ENCODE data around the gene MRC2. TPM values are rescaled to one million over a fixed set of nuclear protein-coding genes. Genes with fewer than 3 reads are reported as not detected.

The MRC2 gene
- total RNA-seq, 1 experiment from 2014 or later, result 34.3 TPM

DNA sequence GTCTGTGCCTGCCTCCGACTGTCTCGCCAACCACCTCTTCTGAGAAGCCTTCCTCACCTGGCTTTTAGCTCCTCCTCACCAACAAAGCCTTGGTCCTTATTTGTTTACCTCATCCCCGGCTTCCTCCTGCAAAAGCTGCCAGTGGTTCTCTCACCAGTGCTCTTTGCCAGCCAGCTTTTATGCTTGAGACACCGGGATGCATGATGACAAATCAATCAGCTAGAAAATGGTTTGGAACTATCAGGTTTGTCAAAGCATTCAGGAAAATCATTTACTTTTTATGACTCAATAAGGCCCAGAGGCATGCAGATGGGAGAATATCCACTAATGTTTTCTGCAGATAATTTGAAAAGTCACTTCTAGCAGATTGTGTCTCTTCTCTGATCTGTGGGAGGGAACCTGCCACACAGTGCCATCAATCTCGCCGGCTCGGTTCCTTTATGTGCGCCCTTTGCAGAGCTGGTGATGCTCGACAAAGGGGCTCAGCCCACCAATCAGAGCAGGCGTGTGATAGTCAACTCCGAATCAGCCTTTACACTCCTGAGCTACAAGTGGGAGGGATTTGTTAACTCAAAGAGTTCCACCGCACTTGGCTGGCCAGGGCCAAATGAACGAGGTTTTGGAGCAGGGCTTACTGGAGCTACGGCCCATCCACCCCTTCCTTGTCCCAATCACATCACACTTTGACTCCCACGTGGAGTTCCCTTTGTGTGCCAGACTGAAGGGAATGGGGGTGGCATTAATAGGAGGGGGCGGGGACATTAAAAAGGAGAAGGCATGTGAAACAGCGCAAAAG, 85.8 kb downstream of the MRC2 start:
- Histone ChIP-seq H3K27ac (ENCODE audit: low read depth, low read length, poor library complexity, severe bottlenecking) (no peak overlapping the region), H3K27me3 (replicated peaks; ENCODE audit: insufficient read depth, low read depth, low read length, poor library complexity) (no peaks in the 10 kb centered on the region), H3K9me3 (ENCODE audit: low read depth, low read length, poor library complexity, severe bottlenecking) (peaks cover 5% of the 10 kb centered on the region), H3K4me3 (ENCODE audit: low read depth, low read length, poor library complexity, severe bottlenecking) (no peak overlapping the region), H3K36me3 (ENCODE audit: insufficient read depth, low read length, poor library complexity, severe bottlenecking) (no peaks in the 10 kb centered on the region), H3K4me1 (ENCODE audit: insufficient read depth, low read length, poor library complexity, severe bottlenecking) (no peaks in the 10 kb centered on the region)
- ChIA-PET CTCF (no interaction called here), POLR2A (ENCODE audit: low non-redundant PET) (interaction anchor here (0.5 kb wide), 1 partner anchor 20 kb away, joined by 16 read pairs; no protein-coding TSS in a partner anchor)
- intact Hi-C loops (cut with micrococcal nuclease; ENCODE audit: unreplicated experiment), result no loop called here
- TF ChIP-seq CTCF (conservative IDR thresholded peaks at IDR 0.05; ENCODE audit: low read depth, low read length), result no peak
- no peak for TF ChIP-seq EZH2 (IDR thresholded peaks at IDR 0.05; ENCODE audit: borderline replicate concordance, low read depth, low read length, poor library complexity, severe bottlenecking)
- DNase-seq (ENCODE audit: low spot score), result no peak
- BruUV-seq (replicated peaks), result no TSS peak

GRCh38 chr17:62714016-62714777, 86.7 kb downstream of the MRC2 start:
- POLR2A ChIA-PET (ENCODE audit: low non-redundant PET), result interaction anchor here (0.5 kb wide), 1 partner anchor 19 kb away, joined by 16 read pairs; no protein-coding TSS in a partner anchor
- Histone ChIP-seq H3K27me3 (replicated peaks; ENCODE audit: insufficient read depth, low read depth, low read length, poor library complexity) (no peaks in the 10 kb centered on the region), H3K36me3 (ENCODE audit: insufficient read depth, low read length, poor library complexity, severe bottlenecking) (no peaks in the 10 kb centered on the region), H3K9me3 (ENCODE audit: low read depth, low read length, poor library complexity, severe bottlenecking) (no peaks in the 10 kb centered on the region), H3K4me1 (ENCODE audit: insufficient read depth, low read length, poor library complexity, severe bottlenecking) (no peaks in the 10 kb centered on the region), H3K4me3 (ENCODE audit: low read depth, low read length, poor library complexity, severe bottlenecking) (no peak overlapping the region), H3K27ac (ENCODE audit: low read depth, low read length, poor library complexity, severe bottlenecking) (no peak overlapping the region)
- TF ChIP-seq EZH2 (IDR thresholded peaks at IDR 0.05; ENCODE audit: borderline replicate concordance, low read depth, low read length, poor library complexity, severe bottlenecking) (no peak), CTCF (conservative IDR thresholded peaks at IDR 0.05; ENCODE audit: low read depth, low read length) (no peak)
- no peak for DNase-seq (ENCODE audit: low spot score)
- intact Hi-C loops (cut with micrococcal nuclease; ENCODE audit: unreplicated experiment), result no loop called here
- CTCF ChIA-PET, result no interaction called here
- no TSS peak for BruUV-seq (replicated peaks)

GRCh38 chr17:62715882-62716390, 88.5 kb downstream of the MRC2 start:
- CTCF ChIA-PET, result no interaction called here
- Histone ChIP-seq H3K36me3 (ENCODE audit: insufficient read depth, low read length, poor library complexity, severe bottlenecking) (no peaks in the 10 kb centered on the region), H3K4me3 (ENCODE audit: low read depth, low read length, poor library complexity, severe bottlenecking) (no peak overlapping the region), H3K27me3 (replicated peaks; ENCODE audit: insufficient read depth, low read depth, low read length, poor library complexity) (no peaks in the 10 kb centered on the region), H3K27ac (ENCODE audit: low read depth, low read length, poor library complexity, severe bottlenecking) (no peak overlapping the region), H3K9me3 (ENCODE audit: low read depth, low read length, poor library complexity, severe bottlenecking) (no peaks in the 10 kb centered on the region), H3K4me1 (ENCODE audit: insufficient read depth, low read length, poor library complexity, severe bottlenecking) (no peaks in the 10 kb centered on the region)
- POLR2A ChIA-PET (ENCODE audit: low non-redundant PET), result no interaction called here
- DNase-seq (ENCODE audit: low spot score), result no peak
- no peak for TF ChIP-seq EZH2 (IDR thresholded peaks at IDR 0.05; ENCODE audit: borderline replicate concordance, low read depth, low read length, poor library complexity, severe bottlenecking)
- intact Hi-C loops (cut with micrococcal nuclease; ENCODE audit: unreplicated experiment), result no loop called here
- BruUV-seq (replicated peaks), result no TSS peak
